GM21717 (cell line): Measurements from ENCODE around the gene ZNF304.
"Not testable (repeated sequence)": the region's sequence is repeated elsewhere in the genome, so short reads cannot be mapped to it uniquely, and the experiment has no call there.

Experiments
- ATAC-seq: cut with Tn5 transposase; IDR thresholded peaks from one replicate; pipeline ENCODE4 v1.9.1; 2021; ENCODE audit warnings: mild to moderate bottlenecking, moderate library complexity; ENCODE audit not compliant: unreplicated experiment

Gene ZNF304

DNA sequence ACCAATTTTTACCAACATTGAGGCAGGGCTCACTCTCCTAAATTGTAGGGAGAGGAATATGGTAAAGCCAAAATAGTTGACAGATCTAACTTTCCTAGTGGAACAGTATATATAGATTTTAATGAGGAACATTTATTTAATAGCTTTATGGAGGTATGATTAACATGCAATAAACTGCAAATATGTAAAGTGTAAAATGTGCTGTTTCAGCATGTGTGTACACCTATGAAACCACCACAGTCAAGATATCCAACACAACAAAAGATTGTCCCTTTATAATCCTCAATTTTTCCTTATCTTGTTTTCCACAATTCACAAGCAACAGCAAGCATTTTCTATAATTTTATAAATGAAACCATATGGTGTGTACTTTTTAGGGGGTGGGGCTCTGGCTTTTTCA, 8.2 kb downstream of the ZNF304 start:
- no peak for ATAC-seq

DNA sequence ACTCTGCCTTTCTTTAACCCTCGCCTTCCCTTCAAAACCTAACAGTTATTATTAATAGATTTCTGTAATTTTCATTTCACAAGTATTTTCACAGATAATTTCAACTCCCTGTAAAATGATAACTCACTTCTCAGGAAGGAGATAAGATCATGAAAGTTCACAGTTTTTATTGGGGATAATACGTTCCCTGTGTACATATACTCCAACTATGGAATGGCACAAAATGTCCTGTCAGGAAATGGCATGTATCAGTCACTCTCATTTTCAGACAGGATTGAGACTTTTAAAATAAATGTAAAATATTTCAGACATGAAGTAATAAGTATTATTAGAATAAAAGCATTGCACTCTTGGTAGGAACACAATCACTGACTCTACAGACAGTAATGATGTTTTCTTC, 11.3 kb downstream of the ZNF304 start:
- no peak for ATAC-seq

DNA sequence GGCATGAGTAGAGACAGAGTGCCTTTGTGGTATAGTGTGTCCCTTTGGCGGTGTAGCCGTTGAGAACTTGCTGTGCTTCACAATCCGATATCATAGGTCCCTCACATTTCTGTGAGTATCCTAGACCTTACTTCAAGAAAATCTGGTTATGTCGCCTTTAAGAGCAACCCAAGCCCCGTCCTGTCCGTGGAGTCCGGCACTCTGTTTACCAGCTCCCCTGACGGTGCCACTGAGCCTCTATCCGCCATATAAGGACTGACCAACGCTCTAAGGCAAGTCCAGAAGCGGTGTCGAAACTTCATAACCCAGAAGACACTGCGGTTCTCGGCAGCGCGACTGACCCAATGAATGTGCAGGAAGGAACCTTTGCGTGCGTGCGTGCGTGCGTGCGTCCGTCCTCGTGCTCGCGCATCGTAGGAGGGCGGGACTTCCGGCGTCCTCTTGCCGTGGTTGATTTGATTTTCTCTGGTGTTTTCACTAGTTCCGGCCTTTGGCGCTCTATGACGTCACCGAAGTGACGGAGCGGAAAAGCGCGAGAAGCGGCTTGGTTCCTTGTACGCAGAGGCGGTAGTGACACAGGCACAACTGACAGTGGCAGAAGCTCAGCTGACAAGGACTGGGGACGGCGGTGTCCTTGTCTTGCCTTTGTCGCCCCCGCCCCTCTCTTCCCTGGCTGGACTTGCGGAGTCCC, 12.1 kb downstream of the ZNF304 start, which contains the start of the genes TRAPPC2B and ZNF547:
Gene TRAPPC2B (plus strand): TSS at position 555 of the 691 bp plus-strand sequence. CDS start 1,283 bp downstream, outside the sequence.
Gene ZNF547 (plus strand): TSS at position 555 of the 691 bp plus-strand sequence. CDS start 5,005 bp downstream, outside the sequence.
- peak; percentile 89 for ATAC-seq

DNA sequence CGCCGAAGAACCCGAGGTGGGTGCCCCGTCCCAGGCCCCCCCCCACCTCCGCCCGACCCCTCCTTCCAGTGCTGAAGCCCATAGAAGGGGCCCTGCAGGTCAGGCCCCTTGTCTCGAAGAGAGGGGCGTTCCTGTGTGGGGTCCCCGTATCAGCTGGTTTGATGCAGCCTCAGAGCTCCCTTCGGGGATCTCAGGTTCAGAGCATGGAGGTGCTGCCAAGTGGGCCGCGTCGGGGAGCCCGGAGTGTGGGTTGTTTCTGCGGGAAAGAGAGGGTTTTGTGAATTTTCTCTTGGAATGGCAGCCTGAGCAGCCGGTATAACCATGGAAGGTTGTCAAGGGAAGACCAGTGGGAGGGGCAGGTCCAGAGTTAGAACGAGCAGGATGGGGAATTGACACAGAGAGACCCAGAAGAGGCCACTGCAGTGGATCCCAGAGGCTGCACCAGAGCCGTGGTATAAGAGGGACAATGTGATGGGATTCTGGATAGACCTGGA, 12.7 kb downstream of the ZNF304 start:
- peak; percentile 16 for ATAC-seq

DNA sequence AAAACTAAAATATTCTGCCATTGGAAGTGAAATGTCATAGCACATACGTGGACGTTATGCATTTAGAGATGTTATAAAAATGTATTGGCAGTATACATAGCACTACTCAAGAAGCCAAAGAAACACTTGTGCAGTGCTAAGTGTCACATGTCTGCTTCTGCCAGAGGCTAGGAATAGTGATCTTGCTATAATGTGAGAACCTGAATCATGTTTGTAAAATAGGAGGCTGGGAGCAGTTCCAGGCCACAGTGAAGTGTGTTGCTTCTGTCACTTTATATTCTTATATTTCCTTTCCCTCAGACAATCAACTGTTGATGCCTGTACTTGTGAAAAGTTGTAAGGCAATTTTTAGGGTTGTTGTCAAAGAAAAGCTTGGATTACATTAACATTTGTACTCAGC, 15.7 kb downstream of the ZNF304 start:
- ATAC-seq: no peak

DNA sequence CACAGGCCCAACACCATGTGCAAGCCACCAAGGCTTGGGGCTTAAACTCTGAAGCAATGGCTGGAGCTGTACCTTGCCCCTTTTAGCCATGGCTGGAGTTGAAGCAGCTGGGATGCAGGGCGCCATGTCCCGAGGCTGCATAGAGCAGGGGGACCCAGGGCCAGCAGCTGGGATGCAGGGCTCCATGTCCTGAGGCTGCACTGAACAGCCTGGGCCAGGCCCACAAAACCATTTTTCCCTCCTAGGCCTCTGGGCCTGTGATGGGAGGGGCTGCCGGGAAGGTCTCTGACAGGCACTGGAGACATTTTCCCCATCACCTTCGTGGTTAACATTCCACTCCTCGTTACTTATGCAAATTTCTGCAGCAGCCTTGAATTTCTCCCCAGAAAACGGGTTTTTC, 23.1 kb downstream of the ZNF304 start:
- no peak for ATAC-seq

DNA sequence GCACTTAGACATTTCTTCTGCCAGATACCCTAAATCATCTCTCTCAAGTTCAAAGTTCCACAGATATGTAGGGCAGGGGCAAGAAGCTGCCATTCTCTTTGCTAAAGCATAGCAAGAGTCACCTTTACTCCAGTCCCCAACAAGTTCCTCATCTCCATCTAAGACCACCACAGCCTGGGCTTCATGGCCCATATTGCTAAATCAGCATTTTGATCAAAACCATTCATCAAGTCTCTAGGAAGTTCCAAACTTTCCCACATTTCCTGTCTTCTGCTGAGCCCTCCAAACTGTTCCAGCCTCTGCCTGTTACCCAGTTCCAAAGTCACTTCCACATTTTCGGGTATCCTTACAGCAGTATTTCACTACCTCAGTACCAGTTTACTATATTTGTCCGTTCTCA, 23.6 kb downstream of the ZNF304 start:
- not testable (repeated sequence) for ATAC-seq

DNA sequence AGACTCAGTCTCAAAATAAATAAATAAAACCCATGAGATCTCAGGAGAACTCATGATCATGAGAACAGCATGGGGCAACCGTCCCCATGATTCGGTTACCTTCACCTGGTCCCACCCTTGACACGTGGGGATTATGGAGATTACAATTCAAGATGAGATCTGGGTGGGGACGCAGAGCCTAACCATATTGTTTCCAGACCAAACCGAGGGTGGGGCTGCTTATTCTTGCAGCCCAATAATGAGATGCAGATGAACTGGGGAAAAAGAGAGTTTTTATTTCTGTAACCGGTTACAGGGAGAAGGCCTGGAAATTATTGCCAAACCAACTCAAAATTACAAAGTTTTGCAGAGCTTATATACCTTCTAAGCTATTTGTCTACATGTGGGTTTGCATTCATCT, 25.1 kb downstream of the ZNF304 start:
- no peak for ATAC-seq

DNA sequence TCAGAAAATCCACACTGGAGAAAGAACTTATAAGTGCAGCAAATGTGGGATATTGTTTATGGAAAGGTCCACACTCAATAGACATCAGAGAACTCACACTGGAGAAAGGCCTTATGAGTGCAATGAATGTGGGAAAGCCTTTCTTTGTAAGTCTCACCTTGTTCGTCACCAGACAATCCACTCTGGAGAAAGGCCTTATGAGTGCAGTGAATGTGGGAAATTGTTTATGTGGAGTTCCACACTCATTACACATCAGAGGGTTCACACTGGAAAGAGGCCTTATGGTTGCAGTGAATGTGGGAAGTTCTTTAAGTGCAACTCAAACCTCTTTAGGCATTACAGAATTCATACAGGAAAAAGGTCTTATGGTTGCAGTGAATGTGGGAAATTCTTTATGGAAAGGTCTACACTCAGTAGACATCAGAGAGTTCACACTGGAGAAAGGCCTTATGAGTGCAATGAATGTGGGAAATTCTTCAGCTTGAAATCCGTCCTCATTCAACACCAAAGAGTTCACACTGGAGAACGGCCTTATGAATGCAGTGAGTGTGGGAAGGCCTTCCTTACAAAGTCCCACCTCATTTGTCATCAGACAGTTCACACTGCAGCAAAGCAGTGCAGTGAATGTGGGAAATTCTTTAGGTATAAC, 26.6 kb downstream of the ZNF304 start:
- ATAC-seq: no peak

DNA sequence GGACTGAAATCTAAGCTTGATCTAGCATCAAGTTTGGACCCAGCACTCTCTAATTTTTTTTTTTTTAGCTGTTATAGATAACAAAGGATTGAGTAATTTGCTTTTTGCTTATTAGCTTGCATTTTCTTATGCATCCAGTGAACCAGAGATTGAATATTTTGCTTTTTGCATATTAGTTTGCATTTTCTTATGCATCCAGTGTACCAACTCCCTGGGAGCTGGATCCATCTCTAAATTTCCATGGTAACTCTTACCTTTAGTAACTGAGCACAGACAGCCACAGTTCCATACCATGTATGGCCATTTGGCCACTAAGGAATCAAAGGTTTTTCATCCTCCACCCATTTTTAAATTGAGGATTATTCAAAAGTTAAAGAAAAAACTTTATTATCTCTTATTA, 29.9 kb downstream of the ZNF304 start:
- ATAC-seq: no peak

DNA sequence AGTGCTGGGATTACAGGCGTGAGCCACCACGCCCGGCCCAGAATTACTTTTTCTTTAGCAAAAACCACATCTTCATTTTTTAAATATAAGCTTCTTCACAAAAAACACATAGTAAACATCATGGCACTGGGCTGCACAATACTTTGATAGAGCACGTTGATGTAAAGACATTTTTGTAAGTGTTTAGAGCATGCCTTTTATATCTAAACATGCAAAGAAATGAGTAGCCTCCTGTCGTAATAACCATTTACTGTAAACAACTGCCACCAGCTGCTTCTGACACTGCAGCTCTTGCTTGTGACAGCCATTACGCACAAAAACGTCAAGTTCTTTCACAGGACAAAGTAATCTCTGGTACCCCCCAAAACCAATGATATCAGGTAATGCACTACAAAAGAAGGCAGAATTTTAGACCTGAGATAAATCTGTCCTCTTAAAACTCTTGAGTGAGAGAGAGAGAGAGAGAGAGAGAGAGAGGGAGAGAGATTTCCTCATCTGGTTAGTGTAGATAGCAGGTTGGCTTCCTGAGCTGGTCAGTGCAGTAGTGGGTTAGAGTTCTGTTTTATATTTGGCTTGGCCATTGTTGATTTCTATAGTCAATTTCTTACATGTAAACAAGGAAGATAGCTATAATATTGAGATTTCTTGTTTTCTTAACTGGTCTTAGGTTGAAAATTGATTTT, 31.9 kb downstream of the ZNF304 start:
- ATAC-seq: no peak

DNA sequence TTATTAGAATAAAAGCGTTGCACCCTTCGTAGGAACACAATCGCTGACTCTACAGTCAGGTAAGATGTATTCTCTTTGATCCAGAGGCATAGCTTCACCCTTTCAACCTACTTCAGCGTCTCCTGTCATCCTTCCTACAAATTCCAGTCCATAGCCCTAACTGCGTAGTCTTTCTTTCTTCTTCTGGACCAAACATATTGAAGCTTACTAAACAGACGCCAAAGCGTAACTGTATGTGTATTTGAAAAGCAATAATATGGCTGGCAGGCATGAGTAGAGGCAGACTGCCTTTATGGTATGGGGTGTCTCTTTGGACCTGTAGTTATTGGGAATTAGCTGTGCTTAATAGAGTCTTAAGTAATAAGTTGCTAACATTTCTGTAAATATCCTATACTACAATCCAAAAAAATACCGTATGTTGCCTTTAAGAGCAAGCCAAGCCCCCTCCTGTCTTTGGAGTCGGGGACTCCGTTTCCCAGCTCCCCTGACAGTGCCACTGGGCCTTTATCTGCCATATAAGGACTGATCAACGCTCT, 38.2 kb downstream of the ZNF304 start:
- ATAC-seq: no peak

DNA sequence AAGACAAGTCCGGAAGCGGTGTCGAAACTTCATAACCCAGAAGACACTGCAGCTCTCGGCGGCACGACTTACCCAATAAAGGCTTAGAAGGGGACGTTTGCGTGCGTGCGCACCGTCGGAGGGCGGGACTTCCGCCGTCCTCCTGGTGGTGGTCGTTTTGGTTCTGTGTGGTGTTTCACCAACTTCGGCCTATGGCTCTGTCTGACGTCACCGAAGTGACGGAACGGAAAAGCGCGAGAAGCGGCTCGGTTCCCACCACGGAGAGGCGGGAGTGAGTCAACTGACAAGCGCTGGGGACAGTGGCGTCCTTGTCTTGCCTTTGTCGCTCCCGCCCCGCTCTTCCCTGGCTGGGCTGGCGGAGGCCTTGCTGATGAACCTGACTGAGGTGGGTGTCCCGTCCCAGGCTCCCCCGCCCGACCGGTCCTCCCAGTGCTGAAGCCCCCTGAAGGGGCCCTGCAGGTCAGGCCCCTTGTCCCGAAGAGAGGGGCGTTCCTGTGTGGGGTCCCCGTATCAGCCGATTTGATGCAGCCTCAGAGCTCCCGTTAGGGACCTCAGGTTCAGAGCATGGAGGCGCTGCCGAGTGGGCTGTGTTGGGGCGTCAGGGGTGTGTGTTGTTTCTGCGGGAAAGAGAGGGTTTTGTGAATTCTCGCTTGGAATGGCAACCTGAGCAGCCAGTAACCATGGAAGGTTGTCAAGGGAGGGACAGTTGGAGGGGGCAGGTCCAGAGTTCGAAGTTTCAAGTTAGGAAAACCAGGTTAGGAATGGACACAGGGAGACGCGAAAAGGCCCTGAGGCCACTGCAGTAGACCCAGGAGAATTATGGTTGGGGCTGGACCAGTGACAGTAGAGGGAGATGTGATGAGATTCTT, 38.9 kb downstream of the ZNF304 start, which contains the start of gene ZNF548:
Gene ZNF548 (plus strand): TSS at position 125 of the 869 bp plus-strand sequence. CDS start 246 bp downstream, at position 371.
- peak; percentile 92 for ATAC-seq

DNA sequence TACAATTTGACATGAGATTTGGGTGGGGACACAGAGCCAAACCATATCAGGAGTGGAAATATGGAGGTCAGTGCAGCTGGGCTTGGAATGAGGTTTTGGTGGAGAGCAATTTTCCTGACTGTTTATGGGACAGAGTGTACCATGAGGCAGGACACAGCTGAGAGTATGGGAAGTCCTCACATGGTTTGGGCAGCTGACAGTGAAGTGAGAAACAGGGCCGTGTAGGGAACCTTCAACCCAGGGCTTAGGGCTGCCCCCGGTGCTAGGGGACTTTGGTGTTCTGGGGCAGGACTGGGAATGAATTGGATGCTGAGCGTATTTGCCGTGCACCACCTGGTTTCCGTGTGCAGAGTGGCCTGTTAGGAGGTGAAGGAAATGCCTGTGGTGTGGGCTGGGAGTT, 44.6 kb downstream of the ZNF304 start:
- no peak for ATAC-seq

DNA sequence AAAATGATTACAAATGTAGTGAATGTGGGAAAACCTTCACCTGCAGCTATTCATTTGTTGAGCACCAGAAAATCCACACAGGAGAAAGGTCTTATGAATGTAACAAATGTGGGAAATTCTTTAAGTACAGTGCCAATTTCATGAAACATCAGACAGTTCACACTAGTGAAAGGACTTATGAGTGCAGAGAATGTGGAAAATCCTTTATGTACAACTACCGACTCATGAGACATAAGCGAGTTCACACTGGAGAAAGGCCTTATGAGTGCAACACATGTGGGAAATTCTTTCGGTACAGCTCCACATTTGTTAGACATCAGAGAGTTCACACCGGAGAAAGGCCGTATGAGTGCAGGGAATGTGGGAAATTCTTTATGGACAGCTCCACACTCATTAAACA, 47.8 kb downstream of the ZNF304 start:
- ATAC-seq: no peak

DNA sequence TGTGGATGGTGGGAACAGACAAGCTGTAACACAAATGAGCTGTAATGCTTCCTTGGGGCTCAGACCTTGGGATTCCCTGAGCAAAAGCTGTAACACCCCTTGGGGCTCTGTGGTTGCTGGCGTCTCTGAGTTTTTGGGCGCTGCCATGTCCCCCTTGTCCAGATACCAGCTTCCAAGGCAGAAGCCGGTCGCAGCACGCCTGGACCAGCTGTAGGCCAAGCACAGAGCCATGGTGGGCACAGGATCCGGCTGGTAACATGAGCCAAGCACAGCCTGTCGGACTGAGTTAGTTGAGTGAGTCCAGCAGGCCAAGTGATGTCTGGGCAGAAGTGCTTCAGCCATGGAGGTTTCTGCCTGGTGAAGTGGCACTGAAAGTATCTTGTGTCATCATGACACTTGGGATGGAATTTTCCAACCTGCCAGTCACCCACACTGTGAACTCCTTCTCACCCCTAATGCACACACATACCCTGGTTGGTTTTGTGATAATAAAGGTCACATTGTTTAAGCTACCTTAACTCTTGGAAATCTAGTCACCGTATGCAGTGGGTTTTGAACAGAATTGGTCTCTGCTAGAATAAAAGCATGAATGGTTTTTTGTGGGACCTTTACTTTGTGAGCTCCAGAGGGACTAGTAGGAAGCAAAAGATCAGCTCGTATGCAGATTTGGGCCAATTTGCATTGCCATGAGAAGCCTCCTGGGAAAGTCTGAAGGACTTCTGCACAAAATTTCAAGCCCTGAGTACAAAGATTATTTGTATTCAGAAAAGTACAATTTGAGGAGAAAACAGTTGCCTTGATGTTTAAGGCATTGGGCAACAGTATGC, 52.9 kb downstream of the ZNF304 start:
- ATAC-seq: no peak

DNA sequence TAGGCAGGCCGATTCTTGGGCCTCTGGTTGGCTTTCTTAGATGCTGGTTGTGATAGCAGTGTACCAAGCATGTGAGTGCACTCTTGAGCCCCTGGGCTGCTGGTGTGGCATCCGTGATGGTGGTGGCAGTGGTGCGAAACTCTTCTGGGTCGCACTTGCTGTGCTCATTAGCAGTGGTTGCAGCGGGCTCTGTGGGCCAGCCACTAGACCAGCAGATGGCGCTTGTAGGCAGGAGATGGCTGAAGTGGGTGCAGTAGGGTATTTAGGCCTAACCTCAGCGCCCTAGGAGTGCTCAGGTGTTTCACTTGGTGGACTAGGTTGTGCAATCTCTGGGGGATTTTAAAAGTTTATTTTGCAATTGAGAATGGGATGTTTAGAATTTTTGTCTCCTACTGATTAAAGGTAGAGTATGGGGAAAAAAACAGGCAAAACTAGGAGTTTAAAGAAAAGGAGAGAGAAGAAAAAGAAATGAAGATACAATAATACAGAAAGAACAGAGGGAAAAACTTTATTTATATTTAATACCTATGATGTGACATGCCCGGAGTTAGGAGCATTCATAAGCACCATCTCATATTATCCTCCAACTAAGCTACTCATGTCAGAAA, 55.5 kb downstream of the ZNF304 start:
- ATAC-seq: no peak
